GOT3 (cell line): ENCODE measurements around the gene BCAS4.

Source experiments
- DNase-seq: peaks from one replicate; lab custom pipeline; 2025; ENCODE audit warnings: mixed read lengths; lab: John Stamatoyannopoulos, UW

Gene BCAS4

GRCh38 chr20:50911716-50912115, 116.9 kb downstream of the BCAS4 start:
- DNase-seq: no peak

DNA sequence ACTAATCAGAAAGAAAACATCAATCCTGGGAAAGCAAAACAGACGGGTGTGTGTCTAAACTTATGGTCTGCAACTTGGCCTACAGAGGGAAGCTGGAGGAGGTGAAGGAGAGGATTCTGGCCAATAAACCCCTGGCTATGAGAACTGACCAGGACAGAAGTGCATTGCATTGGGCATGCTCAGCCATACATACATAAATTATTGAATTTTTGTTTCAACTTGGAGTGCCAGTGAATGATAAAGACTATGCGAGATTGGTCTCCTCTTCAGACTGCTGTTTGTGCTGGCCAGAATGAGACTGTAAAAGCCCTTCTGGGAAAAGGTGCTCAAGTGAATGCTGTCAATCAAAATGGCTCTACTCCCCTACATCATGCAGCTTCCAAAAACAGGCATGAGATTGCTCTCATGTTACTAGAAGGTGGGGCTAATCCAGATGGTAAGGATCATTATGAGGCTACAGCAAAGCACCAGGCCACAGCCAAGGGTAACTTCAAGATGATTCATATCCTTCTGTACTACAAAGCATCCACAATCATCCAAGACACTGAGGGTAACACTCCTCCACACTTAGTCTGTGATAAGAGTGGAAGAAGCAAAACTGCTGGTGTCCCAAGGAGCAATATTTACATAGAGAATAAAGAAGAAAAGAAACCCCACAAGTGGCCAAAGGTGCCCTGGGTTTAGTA, 119.0 kb downstream of the BCAS4 start:
- DNase-seq: no peak

GRCh38 chr20:50915424-50915823, 120.6 kb downstream of the BCAS4 start:
- no peak for DNase-seq

GRCh38 chr20:50916257-50916656, 121.4 kb downstream of the BCAS4 start:
- no peak for DNase-seq

GRCh38 chr20:50916934-50917333, 122.1 kb downstream of the BCAS4 start:
- DNase-seq: no peak

DNA sequence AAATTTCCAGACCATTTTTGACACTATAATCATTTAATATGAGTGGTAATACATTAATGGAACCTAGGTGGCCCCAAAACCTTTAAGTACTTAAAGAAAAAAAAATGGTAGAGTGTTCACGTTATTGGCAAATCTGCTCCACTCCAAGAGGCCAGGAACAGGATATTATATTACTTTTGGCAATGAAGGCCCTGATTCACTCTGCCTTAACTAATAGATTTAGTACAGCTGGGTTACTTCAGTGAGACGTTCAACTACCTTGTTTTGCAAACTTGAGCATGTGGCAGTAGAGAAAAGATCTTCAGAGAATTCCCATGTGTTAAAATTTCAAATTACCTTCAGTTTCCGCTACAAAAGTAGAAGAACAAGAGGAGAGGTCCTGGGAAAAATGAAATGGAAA, 123.5 kb downstream of the BCAS4 start:
- no peak for DNase-seq

DNA sequence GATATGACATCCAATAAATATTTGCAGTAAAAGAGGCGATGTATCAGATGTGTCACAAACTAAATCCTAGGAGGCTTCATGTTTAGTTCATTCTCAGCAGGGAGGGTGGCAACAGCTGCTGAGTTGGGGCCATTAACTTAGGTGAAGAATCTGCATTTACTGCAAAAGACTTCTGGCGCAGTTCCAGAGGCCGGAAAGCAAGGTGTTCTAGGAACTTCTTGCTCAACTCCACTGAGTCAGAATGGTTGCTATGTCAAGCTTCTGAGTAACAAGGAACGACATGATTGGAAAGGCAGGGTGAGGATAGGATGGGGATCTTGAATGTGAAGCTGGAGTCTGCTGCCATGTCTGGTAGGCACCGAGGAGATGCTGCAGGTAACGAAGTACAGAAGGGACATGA, 124.7 kb downstream of the BCAS4 start:
- DNase-seq: no peak

DNA sequence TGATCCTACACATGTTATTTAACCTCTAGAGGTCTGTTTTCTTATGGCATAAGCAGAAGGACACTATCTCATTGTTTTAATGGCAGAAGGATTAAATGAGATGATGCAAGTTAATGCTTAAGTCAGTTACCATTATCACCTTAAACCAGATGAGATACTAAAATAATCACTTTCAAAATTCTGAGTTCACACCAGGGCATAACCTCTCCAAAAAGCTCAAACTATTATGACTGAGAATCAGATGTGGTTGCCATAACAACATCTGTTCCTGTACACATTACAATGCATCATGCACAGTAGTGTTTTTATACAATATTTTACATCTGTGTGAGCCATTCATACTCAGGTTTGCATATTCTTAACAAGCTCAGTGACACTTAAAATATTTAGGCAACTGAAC, 126.1 kb downstream of the BCAS4 start:
- DNase-seq: no peak

GRCh38 chr20:50921803-50922501, 127.1 kb downstream of the BCAS4 start:
- DNase-seq: no peak

- DNase-seq: no peak
Observed at GRCh38 chr20:50924261-50924920, 129.5 kb downstream of the BCAS4 start.

GRCh38 chr20:50926530-50926929, 131.7 kb downstream of the BCAS4 start:
- no peak for DNase-seq
